Lung (tissue), 12 donors: ENCODE measurements around the gene OR3A2. TPM values are rescaled to one million over a fixed set of nuclear protein-coding genes. Genes with fewer than 3 reads are reported as not detected.

ENCODE experiments used
- ATAC-seq: fragments of 200-7000 bp; cut with Tn5 transposase; one replicate; pipeline ENCODE4 v1.9.1; 2020; ENCODE audit warnings: moderate number of reproducible peaks; ENCODE audit not compliant: insufficient read depth, low FRiP score
- DNase-seq, 3 donors: peaks; one replicate each; pipeline ENCODE4 v3.0.0-alpha.2; 2013 to 2017
- H3K27ac ChIP-seq, 2 donors: one replicate each; pipeline ENCODE4 v1.5.1; 2013; ENCODE audit warnings: mild to moderate bottlenecking in 2 of 2, moderate library complexity in 2 of 2, control low read depth in 1 of 2, inconsistent platforms in 1 of 2, low read depth in 1 of 2, low read length in 1 of 2
- H3K27me3 ChIP-seq, 3 donors: one replicate each; pipeline ENCODE4 v1.5.1; 2013; ENCODE audit warnings: low read length in 2 of 3; ENCODE audit not compliant: control insufficient read depth in 3 of 3, insufficient read depth in 3 of 3
- H3K36me3 ChIP-seq, 4 donors: one replicate each; pipeline ENCODE4 v1.5.1; 2013; ENCODE audit warnings: low read length in 4 of 4, mild to moderate bottlenecking in 1 of 4, moderate library complexity in 1 of 4; ENCODE audit not compliant: control insufficient read depth in 4 of 4, insufficient read depth in 4 of 4
- H3K4me1 ChIP-seq, 5 donors: one replicate each; pipeline ENCODE4 v1.5.1; 2013; ENCODE audit warnings: low read length in 5 of 5, mild to moderate bottlenecking in 2 of 5, moderate library complexity in 1 of 5; ENCODE audit not compliant: control insufficient read depth in 5 of 5, insufficient read depth in 5 of 5
- H3K4me3 ChIP-seq: one replicate; pipeline ENCODE4 v1.5.1; 2013; ENCODE audit warnings: mild to moderate bottlenecking, control low read depth, moderate library complexity
- H3K9ac ChIP-seq, 2 donors: one replicate each; pipeline ENCODE4 v1.5.1; 2013; ENCODE audit warnings: low read length in 2 of 2, control low read depth in 1 of 2; ENCODE audit not compliant: insufficient read depth in 1 of 2
- H3K9me3 ChIP-seq, 4 donors: one replicate each; pipeline ENCODE4 v1.5.1; 2013; ENCODE audit warnings: low read length in 3 of 4, mild to moderate bottlenecking in 1 of 4, moderate library complexity in 1 of 4; ENCODE audit not compliant: control insufficient read depth in 4 of 4, insufficient read depth in 3 of 4
- WGBS, 2 donors: extraction: QIAGEN DNeasy Blood & Tissue Kit; methylation state at CpG; one replicate each; pipeline ENCODE4 v1.1.7; 2013; 5-methylcytosine and 5-hydroxymethylcytosine counted together
- polyA plus RNA-seq, 2 donors: library from polyadenylated mRNA; stranded (reverse); fragments of 200-250 nt; gene quantifications; one replicate each; pipeline ENCODE4 v1.2.1, GENCODE V29; 2013
- total RNA-seq, 2 donors: library from RNA; depleted of rRNA in 1 of 2; stranded (reverse); fragments of >200 nt in 1 of 2; gene quantifications; one replicate each; pipeline ENCODE4 v1.2.1, GENCODE V29; 2014 to 2021
- TF ChIP-seq, protein P1 (sequence below): IDR thresholded peaks from 2 replicates; pipeline ENCODE4 v1.5.1; 2012; ENCODE audit warnings: mild to moderate bottlenecking; ENCODE audit errors: control extremely low read depth, extremely low read depth
- donor health status: control.
- donor health status: control.
- donor health status: Bipolar disorder and iron deficiency.
- donor health status: healthy.
- donor health status: DM: yes; HTN: yes; CAD: no.

OR3A2 gene
- total and polyA plus RNA-seq, 4 donors = 0.10 to 0.37 TPM; not detected in 2

DNA sequence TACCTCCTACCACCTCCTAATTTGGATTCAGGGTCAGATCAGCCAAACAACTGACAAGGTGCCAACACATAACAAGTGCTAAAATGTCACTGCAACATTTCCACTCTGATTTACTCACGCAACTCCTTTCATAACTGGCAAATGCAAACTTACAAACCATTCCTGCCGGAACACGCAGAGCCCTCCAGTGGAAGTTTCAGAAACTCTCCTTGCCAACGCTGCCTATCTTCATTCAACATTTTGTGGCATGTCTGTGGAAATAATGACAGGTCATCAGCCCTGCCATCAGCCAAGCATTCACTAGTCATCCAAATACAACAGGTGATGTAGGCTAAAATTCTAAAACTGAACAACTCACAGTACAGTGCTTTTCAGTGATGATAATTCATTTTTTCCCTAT lies 50.2 kb downstream of the OR3A2 start:
- WGBS, 2 donors = 47 to 54% methylated on average over 4 of the region's 4 CpGs
- no peaks in the 10 kb centered on the region for H3K4me1 ChIP-seq
- DNase-seq (peak in 2 of 3 donors; percentile 0 to 3), ATAC-seq (no peak)
- H3K9me3 ChIP-seq = no peaks in the 10 kb centered on the region
- no peak overlapping the region for H3K4me3 ChIP-seq
- H3K36me3 ChIP-seq = no peaks in the 10 kb centered on the region
- no peak overlapping the region for H3K9ac ChIP-seq
- no peak overlapping the region for H3K27ac ChIP-seq
- H3K27me3 ChIP-seq = no peaks in the 10 kb centered on the region
- TF ChIP-seq, protein P1, sequence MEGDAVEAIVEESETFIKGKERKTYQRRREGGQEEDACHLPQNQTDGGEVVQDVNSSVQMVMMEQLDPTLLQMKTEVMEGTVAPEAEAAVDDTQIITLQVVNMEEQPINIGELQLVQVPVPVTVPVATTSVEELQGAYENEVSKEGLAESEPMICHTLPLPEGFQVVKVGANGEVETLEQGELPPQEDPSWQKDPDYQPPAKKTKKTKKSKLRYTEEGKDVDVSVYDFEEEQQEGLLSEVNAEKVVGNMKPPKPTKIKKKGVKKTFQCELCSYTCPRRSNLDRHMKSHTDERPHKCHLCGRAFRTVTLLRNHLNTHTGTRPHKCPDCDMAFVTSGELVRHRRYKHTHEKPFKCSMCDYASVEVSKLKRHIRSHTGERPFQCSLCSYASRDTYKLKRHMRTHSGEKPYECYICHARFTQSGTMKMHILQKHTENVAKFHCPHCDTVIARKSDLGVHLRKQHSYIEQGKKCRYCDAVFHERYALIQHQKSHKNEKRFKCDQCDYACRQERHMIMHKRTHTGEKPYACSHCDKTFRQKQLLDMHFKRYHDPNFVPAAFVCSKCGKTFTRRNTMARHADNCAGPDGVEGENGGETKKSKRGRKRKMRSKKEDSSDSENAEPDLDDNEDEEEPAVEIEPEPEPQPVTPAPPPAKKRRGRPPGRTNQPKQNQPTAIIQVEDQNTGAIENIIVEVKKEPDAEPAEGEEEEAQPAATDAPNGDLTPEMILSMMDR = no peak

- no peak for DNase-seq
- H3K4me3 ChIP-seq = no peak overlapping the region
- no peaks in the 10 kb centered on the region for H3K9me3 ChIP-seq
- H3K27ac ChIP-seq = no peak overlapping the region
- no peak for ATAC-seq
- no peaks in the 10 kb centered on the region for H3K4me1 ChIP-seq
- H3K36me3 ChIP-seq = no peaks in the 10 kb centered on the region
- H3K9ac ChIP-seq = no peak overlapping the region
- TF ChIP-seq, protein P1 = no peak
- peaks cover 0 to 3% (median 0%) of the 10 kb centered on the region in 3 donors for H3K27me3 ChIP-seq
- WGBS, 2 donors = 58 to 83% methylated on average over 5 of the region's 5 CpGs
Measured at GRCh38 chr17:3318336-3318735, 67.8 kb downstream of the OR3A2 start.

- Histone ChIP-seq H3K9ac (no peak overlapping the region), H3K9me3 (no peaks in the 10 kb centered on the region), H3K4me3 (no peak overlapping the region), H3K27me3 (peaks cover 0 to 3% (median 0%) of the 10 kb centered on the region in 3 donors), H3K4me1 (no peaks in the 10 kb centered on the region), H3K27ac (no peak overlapping the region), H3K36me3 (no peaks in the 10 kb centered on the region)
- TF ChIP-seq, protein P1 = no peak
- 58 to 64% methylated on average over 3 of the region's 3 CpGs for WGBS, 2 donors
- ATAC-seq (no peak), DNase-seq (no peak)
Measured at GRCh38 chr17:3316836-3317235, 69.3 kb downstream of the OR3A2 start.

- Histone ChIP-seq H3K4me1 (no peaks in the 10 kb centered on the region), H3K9ac (no peak overlapping the region), H3K36me3 (no peaks in the 10 kb centered on the region), H3K27ac (no peak overlapping the region), H3K9me3 (peaks cover 0 to 3% (median 0%) of the 10 kb centered on the region in 4 donors), H3K27me3 (no peaks in the 10 kb centered on the region), H3K4me3 (no peak overlapping the region)
- no peak for ATAC-seq
- WGBS, 2 donors = 75 to 77% methylated on average over 4 of the region's 4 CpGs
- DNase-seq = no peak
- TF ChIP-seq, protein P1 = no peak
Measured at GRCh38 chr17:3308603-3309002, 77.5 kb downstream of the OR3A2 start.
